HG03442 (cell line): ENCODE measurements around the gene IDI1.
A peak's percentile ranks its signal among the peaks of the same experiment; 100 is the strongest.
"Not testable (repeated sequence)": the region's sequence is repeated elsewhere in the genome, so short reads cannot be mapped to it uniquely, and the experiment has no call there.

Experiments used
- ATAC-seq: cut with Tn5 transposase; IDR thresholded peaks from one replicate; pipeline ENCODE4 v1.9.1; 2021; ENCODE audit warnings: mild to moderate bottlenecking, moderate library complexity; ENCODE audit not compliant: unreplicated experiment

IDI1 gene

GRCh38 chr10:1064964-1065247 lies 16.0 kb upstream of the IDI1 start:
- no peak for ATAC-seq

GRCh38 chr10:1063232-1063865 lies 14.4 kb upstream of the IDI1 start:
- ATAC-seq = no peak

- ATAC-seq = no peak
Measured at GRCh38 chr10:1061930-1062774, 13.2 kb upstream of the IDI1 start.

- ATAC-seq = no peak
Measured at GRCh38 chr10:1059902-1060301, 11.0 kb upstream of the IDI1 start.

GRCh38 chr10:1058017-1058416 lies 9.1 kb upstream of the IDI1 start:
- ATAC-seq = no peak

GRCh38 chr10:1057106-1057657 lies 8.3 kb upstream of the IDI1 start:
- no peak for ATAC-seq

- ATAC-seq = peak; percentile 93
Measured at GRCh38 chr10:1056326-1057105, 7.6 kb upstream of the IDI1 start, which contains the start of gene WDR37. Gene WDR37, plus strand, starts transcription at chr10:1056385. Its CDS starts 15,771 bp downstream, at chr10:1072156.

GRCh38 chr10:1054684-1055083 lies 5.8 kb upstream of the IDI1 start:
- ATAC-seq = no peak

GRCh38 chr10:1050554-1050953 lies 1.6 kb upstream of the IDI1 start:
- no peak for ATAC-seq

- no peak for ATAC-seq
Measured at GRCh38 chr10:1050145-1050544, 1.2 kb upstream of the IDI1 start.

GRCh38 chr10:1049425-1049958 lies 573 bp upstream of the IDI1 start:
- ATAC-seq = no peak

GRCh38 chr10:1048349-1048731 lies 579 bp downstream of the IDI1 start:
- no peak for ATAC-seq

- no peak for ATAC-seq
Measured at GRCh38 chr10:1047937-1048336, 982 bp downstream of the IDI1 start.

- ATAC-seq = no peak
Measured at GRCh38 chr10:1045415-1045814, 3.5 kb downstream of the IDI1 start.

- ATAC-seq = no peak
Measured at GRCh38 chr10:1044964-1045363, 4.0 kb downstream of the IDI1 start.

- ATAC-seq = no peak
Measured at GRCh38 chr10:1044146-1044545, 4.8 kb downstream of the IDI1 start.

GRCh38 chr10:1043532-1043995 lies 5.4 kb downstream of the IDI1 start:
- ATAC-seq = peak; percentile 52

- ATAC-seq = no peak
Measured at GRCh38 chr10:1041514-1041913, 7.4 kb downstream of the IDI1 start.

- ATAC-seq = no peak
Measured at GRCh38 chr10:1040133-1040532, 8.8 kb downstream of the IDI1 start.

- not testable (repeated sequence) for ATAC-seq
Measured at GRCh38 chr10:1038769-1039168, 10.2 kb downstream of the IDI1 start.

GRCh38 chr10:1037098-1037497 lies 11.8 kb downstream of the IDI1 start:
- ATAC-seq = no peak
